GM12801 (cell line): ENCODE data around the gene GRK6.

Source experiments
- TF ChIP-seq, protein P1 (sequence below): IDR thresholded peaks from one replicate; pipeline ENCODE4 v1.5.1; 2011; ENCODE audit warnings: control low read depth; ENCODE audit not compliant: insufficient read length; ENCODE audit errors: extremely low read depth

The GRK6 gene

DNA sequence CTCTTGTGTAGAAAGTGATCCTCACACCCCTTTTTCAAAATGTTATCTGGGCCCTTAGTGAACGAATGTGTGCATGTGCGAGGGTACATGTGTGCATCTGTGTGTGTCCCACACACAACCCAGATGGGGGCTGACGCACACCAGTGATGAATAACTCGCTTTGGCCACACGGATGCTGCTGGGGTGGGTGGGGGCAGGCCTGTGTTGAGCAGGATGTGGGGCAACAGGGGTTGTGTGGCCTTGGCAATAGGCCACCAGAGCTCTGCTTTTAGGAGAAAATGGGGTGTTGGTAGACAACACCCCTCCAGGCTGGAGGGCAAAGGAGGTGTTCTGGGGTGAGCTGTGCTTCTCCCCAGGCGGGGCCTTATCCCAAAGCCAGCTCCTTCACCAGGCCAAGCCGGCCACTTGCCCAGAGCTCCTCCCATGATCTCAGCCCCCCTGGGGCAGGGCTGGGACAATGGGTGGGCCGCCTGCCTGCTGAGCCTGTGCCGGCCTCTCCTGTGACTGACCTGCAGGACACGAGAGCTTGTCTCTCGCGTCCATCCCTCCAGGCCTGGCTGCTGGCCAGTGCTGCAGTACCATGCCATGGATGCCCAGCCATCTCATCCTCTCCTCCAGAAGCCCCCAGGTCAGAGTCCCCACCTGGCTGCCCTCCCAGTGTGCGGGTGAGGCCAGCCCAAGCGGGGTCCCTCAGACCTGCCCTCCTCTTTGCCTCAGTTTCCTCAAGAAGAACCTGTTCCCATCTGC lies 45.3 kb downstream of the GRK6 start:
- TF ChIP-seq, protein P1, sequence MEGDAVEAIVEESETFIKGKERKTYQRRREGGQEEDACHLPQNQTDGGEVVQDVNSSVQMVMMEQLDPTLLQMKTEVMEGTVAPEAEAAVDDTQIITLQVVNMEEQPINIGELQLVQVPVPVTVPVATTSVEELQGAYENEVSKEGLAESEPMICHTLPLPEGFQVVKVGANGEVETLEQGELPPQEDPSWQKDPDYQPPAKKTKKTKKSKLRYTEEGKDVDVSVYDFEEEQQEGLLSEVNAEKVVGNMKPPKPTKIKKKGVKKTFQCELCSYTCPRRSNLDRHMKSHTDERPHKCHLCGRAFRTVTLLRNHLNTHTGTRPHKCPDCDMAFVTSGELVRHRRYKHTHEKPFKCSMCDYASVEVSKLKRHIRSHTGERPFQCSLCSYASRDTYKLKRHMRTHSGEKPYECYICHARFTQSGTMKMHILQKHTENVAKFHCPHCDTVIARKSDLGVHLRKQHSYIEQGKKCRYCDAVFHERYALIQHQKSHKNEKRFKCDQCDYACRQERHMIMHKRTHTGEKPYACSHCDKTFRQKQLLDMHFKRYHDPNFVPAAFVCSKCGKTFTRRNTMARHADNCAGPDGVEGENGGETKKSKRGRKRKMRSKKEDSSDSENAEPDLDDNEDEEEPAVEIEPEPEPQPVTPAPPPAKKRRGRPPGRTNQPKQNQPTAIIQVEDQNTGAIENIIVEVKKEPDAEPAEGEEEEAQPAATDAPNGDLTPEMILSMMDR = no peak

DNA sequence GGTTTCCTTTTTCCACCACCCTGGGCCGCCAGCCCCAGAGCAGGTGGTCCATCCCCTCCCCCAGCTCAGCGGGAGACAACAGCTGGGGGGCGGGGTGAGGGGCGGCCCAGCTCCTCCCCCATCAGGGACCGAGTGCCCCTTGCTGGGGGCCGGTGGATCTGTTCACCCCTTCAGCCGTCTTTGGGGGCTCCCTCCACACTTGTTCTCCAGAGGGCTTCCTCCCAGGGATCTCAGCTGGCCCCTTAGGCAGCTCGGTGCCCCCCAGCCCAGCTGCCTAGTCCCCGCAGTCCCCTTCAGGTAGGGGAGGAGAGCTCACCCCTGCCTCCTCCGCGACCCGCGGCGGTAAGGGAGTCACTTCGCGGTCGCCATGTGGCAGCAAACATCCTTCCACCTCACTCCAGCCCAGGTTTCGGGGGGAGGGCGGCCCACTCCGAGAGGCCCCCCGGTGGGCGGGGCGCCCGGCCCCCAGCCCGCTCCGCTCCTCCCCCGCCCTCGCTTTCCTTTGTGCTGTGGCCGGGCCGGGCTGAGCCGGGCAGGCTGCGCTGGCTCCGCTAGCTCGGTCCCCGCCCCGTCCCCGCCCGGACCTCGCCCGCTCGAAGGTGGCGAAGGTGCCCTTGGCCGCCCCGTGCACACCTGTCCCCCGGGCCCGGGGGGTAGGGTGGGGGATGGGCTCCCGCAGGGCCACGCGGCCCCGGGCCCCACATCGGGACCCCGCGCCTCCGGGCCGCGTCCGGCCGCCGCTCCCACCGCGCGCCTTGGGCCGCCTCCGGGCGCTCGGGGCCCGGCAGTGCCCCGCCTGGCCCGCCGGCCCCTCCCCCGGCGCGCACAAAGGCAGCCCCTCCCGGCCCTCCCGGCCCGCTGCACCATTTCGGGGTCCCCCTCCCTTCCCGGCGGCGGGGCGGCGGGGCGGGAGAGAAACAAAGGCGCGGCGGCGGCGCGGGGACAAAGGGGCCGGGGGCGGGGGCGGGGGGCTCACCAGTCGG lies 46.3 kb downstream of the GRK6 start:
- TF ChIP-seq, protein P1 = no peak

GRCh38 chr5:177473443-177474001 lies 47.0 kb downstream of the GRK6 start, which contains the start of gene DBN1:
Gene DBN1 (minus strand): TSS chr5:177473634. CDS start chr5:177473521, 113 bp downstream.
- TF ChIP-seq, protein P1 = no peak

GRCh38 chr5:177474002-177474476 lies 47.6 kb downstream of the GRK6 start:
- TF ChIP-seq, protein P1 = no peak

- TF ChIP-seq, protein P1 = no peak
These were observed 48.5 kb downstream of the GRK6 start for GRCh38 chr5:177474846-177475562.

- TF ChIP-seq, protein P1 = no peak
These were observed 49.3 kb downstream of the GRK6 start for GRCh38 chr5:177475563-177476427.
